HuH-7.5 (cell line): ENCODE data around the gene SGCE.

ENCODE experiments used
- DNase-seq: peaks from one replicate; pipeline ENCODE4 v3.0.0; 2011; ENCODE audit warnings: low spot score

The SGCE gene

DNA sequence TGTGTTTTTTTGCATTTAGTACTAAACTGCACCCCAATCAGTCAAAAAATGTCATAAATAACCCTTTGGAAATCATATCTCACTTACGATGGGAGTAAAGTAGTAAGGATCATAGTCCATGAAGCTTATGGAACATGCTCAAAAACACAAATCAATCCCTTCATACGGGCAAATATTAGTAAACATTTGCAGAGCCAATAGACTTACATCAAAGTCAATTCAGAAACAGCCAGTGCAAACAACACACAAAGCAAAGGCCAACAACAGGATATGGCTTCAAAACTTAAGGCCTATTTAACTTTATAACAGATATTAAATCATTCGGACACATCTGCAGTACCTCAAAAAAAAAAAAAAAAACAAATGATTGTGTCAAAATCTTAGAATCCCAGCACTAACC, 32.1 kb downstream of the SGCE start:
- DNase-seq, result no peak

DNA sequence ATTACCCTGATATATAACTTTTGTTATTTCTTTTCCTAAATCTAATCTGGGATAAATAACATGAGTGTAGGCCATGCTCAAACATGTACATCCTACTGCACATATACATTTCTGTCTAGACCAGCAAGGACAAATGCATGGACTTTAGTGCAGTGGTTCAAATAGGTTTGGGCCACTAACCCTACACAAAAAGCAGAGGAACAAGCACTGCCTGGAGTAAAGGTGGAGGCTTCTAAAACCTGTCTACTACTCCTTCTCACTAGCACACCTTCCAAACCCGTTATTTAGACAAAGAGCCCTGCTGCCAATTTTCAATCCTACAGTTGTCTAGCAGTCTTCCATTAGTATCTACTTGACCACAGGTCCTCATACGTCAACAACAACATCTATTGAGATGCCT, 34.8 kb downstream of the SGCE start:
- DNase-seq, result no peak

DNA sequence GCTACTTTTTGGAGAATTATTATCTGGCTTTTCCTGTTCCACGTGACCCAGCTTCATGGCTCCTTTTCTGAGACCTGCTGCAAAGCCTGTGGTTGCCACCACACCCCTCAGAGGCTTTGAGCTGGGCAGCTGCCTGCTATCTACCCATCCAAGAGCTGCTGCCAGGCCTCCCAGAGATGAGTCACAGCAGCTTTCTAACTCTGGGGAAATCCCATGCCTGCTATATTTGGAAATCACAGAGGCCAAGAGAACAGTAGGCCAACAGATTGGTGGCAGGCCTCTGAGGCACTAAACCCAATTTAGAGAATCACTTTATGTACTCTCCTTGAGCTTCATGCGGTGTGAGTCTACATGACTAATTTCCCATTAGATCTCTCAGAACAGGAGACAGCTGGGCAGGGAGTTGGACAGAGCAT, 35.2 kb downstream of the SGCE start:
- peak; percentile 17 for DNase-seq

DNA sequence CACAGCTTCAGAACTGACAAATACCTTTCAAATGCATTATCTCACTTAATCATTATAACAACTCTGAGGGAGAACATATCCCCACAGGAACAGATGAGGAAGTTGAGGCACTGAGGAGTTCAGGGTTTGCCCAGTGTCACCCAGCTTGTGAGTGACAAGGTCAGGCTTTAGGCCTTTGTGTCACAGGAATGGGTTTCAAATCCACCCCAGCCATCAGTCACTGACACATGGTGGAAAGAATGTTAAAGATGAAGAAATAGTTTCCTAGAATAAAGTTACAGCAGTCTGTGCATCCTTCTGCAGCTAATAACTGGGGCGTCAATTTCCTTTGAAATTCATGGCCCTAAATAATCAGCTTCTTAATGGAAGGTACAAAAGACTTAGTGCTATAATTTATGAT, 37.8 kb downstream of the SGCE start:
- no peak for DNase-seq

DNA sequence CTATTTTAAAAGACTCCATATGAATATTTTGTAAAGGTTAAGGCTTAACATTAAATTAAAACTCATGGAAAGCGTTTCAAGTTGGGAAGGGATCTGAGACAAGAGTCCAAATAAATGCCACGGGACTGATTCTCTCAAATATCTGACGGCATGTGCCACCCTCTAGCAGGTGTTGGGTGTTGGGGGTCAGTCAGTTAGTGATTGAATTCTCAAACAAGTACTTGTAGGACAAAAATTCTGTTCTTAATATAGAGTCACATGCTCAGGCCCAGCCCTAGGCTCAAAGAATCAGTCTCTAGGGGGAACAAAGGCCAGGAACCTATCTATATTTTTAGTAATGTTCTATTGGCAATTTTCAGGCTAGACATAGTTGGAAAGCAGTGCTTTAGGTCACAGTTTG, 39.1 kb downstream of the SGCE start:
- DNase-seq, result no peak

DNA sequence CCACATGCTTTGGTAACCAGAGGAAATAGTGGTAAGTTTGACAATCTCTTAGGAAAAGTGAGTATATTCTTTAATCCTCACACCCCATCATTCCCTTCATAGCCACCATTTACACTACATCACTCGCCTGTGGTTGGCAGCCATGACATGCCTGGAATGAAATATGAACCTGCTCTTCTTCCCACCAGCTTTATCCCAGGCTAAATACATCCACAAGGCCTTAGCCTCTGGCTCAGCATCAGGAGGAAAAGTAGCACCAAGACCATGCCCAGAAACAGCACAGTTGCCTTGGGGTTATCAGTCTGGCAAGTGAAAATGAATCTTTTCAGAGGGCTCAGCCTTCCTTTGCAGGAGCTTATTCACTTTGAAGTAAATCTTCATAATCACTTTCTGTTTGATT, 40.3 kb downstream of the SGCE start:
- no peak for DNase-seq

DNA sequence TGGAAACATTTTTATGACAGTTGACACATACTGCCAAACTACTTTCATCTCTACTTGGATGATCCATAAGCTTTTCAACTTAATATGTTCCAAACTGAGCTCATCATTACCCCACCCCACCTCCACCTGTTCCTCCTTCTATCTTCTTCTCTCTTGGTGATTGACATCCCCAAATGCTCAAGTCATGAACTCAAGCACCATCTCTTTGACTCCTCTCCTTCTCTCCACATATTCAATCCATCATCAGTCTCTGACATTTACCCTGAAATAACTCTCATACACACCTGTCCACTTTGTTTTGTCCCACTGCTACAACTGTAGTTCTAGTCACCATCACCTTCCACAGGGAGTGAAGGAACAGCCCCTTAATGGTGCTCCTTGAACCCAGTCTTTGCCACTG, 43.3 kb downstream of the SGCE start:
- no peak for DNase-seq

DNA sequence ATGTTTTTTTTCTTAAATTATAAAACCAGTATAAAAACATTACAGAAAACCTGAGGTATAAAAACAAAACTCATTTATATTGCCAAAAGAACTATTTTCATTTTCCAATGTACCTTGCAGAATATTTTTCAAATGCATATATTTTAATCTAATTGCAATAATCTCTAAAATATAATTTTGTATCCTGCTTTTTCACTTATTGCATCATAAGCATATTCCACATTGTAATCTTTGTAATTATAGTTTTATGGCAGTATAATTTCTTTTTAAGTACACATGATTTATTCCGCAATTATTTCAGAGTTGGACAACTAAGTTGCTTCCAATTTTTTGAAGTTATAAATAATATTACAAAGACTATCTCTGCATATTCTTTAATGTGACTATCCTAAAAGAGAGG, 43.7 kb downstream of the SGCE start:
- no peak for DNase-seq

DNA sequence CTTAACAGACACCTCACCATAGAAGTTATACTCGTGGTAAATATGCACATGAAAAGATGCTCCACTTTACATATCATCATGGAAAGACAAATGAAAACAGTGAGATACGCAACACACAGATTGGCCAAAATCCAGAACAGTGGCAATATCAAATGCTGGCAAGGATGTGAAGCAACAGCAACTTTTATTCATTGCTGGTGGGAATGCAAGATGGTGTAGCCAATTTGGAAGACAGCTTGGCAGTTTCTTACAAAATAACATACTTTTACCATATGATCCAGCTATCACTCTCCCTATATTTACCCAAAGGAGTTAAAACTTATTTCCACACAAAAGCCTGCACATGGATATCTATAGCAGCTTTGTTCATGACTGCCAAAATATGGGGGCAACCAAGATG, 46.4 kb downstream of the SGCE start:
- no peak for DNase-seq

DNA sequence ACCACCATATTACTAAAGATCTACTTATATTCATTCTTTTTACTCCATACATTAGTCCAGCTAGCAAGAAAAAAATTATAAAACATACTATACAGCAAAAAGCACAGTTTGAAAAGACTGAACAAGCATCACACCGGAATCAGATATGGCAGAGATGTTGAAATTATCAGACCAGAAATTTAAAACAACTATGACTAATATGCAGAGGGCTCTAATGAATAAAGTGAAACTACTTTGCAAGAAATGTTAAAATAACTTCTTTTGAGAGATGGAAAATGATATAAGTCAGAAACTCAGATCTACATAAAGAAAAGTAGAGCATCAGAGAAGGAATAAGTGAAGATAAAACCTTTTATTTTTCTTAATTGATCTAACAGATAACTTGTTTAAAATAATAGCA, 50.9 kb downstream of the SGCE start:
- DNase-seq, result no peak

DNA sequence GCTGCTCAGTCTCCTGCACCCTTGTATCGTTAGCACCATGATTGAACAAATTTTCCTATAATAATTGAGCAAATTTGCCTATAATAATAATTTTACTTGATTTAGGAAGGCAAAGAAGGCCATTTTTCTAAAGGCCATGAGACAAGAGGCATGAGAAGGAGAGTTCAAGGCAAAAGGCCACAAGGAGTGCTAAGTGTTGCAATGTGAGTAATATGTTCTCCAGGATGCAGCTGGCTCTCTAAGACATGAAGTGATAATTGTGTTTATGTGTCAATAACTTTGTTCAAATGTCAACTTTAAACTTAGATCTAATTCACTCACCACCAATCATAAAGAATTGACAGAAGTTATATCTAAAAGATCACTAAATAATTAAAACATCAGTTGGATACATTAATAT, 53.8 kb downstream of the SGCE start:
- DNase-seq, result no peak

DNA sequence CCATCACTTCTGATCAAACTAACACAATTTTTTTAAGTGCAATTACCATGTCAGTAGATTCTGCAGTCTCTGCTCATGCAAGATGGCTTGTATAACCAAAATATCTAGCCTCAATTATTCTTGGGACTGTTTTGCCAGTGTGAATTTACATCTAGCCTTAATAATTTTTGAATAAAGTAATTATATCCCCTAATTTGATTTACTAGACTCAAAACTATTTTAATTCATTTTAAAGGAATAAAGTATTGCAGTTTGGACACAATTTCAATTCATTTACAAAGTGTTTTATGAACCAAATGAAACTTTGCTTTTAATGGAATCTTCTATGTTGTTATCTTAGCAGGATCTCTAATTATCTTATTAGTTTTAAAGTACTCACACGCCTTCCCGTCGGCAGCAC, 55.7 kb downstream of the SGCE start:
- no peak for DNase-seq

DNA sequence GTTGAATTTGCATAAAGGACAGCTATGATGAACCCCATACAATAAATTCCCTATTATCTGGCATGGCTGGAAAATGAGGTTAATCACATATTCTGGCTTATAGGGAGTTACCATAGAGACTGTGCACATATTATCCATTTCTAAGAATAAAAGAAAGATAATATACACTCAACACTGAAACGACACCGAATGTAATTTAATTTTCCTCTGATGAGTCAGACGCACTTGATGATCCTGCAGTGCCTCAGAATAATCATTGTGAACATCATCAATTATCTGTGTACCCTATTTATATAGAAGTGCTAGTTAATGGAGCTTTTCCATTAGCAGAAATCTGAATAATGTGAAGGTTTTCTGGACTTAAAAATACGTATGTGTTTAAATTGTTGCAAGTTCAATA, 60.2 kb downstream of the SGCE start:
- no peak for DNase-seq

DNA sequence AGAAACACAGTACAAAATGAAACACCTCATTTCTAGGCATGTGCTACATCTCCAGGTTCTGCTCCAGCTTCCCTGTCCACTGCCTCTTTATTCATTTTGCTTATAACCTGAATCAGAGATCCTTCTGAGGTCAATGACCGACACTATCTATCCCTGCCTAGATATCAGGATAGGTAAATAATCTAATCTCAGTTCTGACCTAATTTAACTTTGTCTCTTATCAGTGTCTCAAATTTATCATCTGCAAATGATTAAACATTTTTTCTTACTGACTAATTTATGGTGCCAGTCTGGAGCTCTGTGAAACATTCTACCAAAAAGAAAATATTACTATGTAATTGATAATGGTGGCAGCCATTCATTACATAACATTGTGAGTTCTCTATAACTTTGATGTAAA, 61.1 kb downstream of the SGCE start:
- no peak for DNase-seq

DNA sequence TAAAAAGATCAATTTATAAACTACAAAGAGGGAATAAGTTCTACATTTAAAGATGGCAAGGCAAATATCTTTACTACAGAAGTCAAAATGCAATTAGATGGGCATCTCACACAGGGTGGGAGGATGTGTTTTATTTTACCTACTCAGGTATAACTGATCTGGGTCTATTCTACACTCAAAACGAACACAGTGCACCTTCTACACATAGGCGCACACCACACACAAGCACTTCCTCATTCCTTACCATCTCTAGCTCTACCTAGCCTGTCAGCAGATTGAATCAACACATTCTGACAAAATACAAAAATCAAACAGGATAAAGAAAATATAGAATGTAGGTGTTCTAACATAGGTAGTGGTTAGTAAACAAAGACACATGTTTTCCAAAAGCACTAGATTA, 64.8 kb downstream of the SGCE start:
- DNase-seq, result no peak

DNA sequence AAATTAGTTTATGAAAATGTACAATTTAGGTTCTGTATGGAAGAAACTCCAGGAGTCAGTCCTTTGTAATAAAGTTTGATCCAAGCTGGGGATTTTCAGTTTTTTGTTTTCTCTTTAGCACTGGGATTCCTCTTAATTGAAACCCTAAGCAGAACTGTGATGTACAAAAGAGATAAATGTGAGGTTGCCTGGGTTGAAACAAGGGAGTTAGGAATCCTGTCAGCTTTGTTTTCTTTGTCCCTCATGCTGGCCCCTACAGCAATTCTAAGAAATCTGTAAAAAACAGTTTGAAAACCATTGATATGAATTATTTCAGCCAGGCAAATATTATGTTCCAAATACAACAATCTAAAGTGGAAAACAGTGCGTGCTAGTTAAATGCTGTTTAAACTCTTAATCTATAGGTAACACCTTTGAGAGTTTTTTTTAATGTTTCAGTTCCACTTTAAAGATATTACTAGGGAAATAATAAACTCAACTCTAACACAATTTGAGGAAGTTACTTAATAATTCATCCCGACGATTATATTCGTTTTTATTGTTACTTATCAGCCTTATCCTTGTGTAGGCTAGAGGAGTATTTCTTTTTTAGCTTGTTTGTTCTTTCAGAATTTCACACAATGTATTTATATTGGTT, 65.3 kb downstream of the SGCE start:
- no peak for DNase-seq

DNA sequence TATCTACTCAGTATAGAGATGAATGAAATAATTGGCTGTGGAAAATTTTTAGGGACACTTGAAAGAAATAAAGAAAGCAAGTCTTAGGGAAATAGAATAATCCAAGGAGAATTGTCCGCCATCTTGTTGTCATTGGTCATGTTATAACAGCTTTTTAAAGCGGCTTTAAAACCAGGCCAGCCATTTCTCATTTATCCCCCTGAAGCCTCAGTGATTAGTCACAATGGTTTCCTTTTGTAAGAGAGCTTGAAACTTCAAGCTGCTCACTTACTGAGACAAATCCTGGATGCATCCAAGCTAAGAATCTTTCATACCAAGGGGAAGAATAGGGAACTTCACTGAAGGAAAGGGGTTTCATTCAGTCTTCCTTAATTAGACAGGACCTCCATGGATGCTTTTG, 67.9 kb downstream of the SGCE start:
- DNase-seq, result no peak

DNA sequence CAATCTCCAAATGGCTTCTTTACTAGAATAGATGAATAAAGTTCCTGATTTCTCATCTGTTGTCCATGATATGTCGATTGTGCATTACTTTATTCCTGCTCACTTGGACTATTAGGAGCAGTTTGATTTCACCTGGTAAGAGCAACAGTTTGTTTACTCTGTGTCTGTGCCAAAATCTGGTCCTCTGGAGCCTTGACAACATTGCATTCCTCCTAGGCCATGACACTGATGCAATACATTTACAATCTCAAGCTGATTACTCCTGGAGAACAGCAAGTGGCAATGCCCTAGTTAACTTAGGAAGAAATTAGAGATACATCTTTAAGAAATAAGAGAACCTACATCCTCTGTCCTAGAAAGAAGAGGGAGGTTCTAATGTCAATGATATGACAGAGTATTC, 71.8 kb downstream of the SGCE start:
- DNase-seq, result no peak

DNA sequence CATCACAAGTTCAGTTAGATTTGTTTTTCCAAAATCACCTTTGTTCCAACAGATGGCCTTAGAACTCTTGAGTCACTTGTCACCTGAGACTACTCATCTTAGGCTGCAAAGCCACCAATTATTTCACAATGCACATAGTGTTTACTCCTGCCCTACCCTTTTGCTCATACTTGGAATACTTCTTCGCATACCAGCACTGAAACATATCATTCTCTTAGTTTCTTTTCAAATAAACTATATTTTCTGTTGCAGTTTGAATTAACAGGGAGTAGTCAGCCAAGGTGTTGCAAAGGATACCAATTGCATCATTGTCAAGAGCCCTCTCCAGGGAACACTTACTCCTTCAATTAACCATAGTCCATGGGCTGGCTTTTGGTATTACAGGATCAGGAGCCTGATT, 75.3 kb downstream of the SGCE start:
- DNase-seq, result peak; percentile 15

DNA sequence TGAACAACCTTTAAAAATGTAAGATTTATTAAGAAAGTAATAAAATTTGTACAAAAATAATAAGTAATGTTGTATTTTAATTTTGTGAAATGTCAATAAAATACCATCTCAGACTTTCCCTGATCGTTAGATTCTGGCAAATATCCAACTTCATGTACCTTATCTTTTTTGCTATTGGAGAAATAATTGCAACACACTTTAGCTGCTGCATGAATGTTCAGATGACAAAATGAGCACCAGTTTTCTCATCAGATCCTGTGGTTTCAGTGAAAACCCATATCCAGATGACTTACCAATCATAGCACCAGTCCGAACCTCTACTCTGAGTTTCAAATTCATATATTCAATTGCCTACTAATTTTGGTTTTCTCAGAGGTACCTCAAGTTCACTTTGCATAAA, 76.5 kb downstream of the SGCE start:
- DNase-seq, result no peak

DNA sequence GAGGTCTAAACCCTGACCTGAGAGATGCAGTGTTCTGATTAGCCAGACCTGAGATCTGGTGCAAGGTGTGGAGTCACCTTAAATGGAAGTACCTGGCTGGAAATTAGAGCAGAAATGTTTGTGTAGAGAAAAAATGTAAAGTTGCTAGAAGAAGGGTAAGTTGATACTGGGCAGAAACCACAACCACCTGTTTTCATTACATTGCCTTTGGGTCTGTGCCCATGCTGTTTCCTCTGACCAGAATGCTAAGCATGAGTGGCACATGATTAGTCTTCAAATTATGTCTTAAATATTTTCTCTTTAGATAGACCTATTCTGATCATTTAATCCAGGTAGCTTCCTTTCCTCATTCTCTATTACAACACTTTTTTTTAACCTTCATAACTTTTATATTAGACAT, 77.3 kb downstream of the SGCE start:
- DNase-seq, result no peak

DNA sequence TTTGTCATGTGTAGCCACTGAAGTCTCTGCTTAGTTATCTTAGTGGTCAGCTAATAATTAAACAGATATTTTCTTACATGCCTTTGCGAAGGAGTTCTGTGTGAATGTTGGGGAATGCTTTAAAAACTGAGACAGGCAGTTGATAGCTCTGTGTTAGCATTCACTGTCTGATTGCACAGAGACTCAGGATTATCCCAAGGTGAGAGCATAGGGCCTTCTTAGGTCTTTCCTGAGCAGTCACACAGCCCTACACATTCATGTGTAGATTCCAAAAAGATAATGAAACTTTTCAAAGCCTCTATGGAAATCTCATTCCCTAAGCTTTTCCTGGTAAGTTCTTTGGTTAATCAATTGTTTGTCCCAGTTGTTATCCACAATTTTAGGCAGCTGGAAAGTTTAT, 78.6 kb downstream of the SGCE start:
- no peak for DNase-seq

DNA sequence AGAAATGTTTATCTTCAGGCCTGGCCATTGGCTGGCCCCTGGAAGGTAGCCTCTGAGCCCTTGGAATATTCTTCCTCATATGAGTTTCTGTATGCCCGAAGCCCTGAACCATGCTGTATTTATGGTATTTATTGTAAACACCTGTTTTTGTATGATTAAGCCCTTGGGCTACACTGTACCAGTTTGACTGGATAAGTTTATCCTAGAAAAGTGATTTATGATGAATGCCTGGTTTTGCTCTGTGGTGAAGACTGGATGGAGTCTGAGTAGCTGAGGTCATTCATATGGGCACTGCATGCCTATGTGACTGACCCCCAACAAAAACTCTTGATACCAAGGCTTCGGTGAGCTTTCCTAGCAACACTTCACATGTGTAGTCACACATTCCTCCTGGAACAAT, 79.6 kb downstream of the SGCE start:
- no peak for DNase-seq

DNA sequence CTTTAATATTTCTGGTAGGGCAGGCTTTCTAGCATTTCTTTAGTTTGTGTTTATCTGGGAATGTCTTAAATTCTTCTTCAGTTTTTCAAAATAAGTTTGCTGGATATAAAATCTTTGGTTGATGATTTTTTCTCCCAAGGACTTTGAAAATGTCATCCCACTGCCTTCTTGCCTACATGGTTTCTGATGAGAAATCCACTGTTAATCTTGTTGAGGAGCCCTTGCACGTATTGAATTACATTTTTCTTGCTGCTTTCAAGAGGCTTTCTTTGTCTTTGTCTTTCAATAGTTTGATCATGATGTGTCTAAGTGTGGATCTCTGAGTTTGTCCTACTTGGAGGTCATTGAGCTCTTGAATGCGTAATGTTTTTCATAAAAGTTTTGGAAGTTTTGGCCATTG, 80.3 kb downstream of the SGCE start:
- no peak for DNase-seq

DNA sequence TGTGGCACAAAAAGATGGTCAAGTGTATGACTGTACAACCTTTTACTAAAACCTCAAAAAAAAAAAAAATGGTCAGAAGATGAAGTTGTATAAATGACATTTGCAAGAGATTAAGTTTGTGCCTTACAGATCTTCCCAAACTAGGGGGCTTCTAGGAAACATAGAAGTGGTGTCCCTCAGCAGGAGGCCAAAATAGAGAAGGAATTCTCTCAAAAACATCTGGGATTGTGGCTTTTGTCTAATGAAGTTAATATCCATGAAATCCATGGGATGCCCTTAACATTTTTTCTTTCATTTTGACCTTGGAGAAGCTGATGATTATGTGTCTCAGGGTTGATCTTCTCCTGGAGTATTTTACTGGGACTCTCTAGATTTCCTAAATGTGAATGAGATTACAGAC, 84.1 kb downstream of the SGCE start:
- DNase-seq, result no peak
